MM.1S (cell line): ENCODE measurements around the gene CREB3L2.

Experiments used
- DNase-seq: peaks from one replicate; pipeline ENCODE4 v3.0.0-alpha.2; 2015
- H2AFZ ChIP-seq: fragments of 300-600 bp; sonication (generic); 2 replicates; pipeline ENCODE4 v1.6.0; 2016; ENCODE audit warnings: antibody characterized with exemption, low read length
- H3F3A ChIP-seq: fragments of 300-600 bp; sonication (generic); 2 replicates; pipeline ENCODE4 v1.6.1; 2016; ENCODE audit warnings: mild to moderate bottlenecking, antibody characterized with exemption, low read length, moderate library complexity, mixed read lengths; ENCODE audit not compliant: insufficient read depth
- H3K27ac ChIP-seq: fragments of 300-600 bp; sonication (generic); 2 replicates; pipeline ENCODE4 v1.5.1; 2016; ENCODE audit warnings: mild to moderate bottlenecking, low read length
- H3K27me3 ChIP-seq: fragments of 300-600 bp; sonication (generic); replicated peaks from 2 replicates; pipeline ENCODE4 v1.6.0; 2016; ENCODE audit warnings: low read length; ENCODE audit not compliant: insufficient read depth
- H3K36me3 ChIP-seq: fragments of 300-600 bp; sonication (generic); replicated peaks from 2 replicates; pipeline ENCODE4 v1.6.1; 2016; ENCODE audit warnings: mild to moderate bottlenecking, low read length, mixed read lengths; ENCODE audit not compliant: insufficient read depth
- H3K4me1 ChIP-seq: fragments of 300-600 bp; sonication (generic); 2 replicates; pipeline ENCODE4 v1.6.1; 2016; ENCODE audit warnings: low read length, mixed read lengths
- H3K4me2 ChIP-seq: fragments of 300-600 bp; sonication (generic); 2 replicates; pipeline ENCODE4 v1.6.0; 2016; ENCODE audit warnings: low read depth, low read length
- H3K4me3 ChIP-seq: fragments of 300-600 bp; sonication (generic); 2 replicates; pipeline ENCODE4 v1.5.1; 2016; ENCODE audit warnings: low read length, mixed read lengths
- H3K79me2 ChIP-seq: fragments of 300-600 bp; sonication (generic); 2 replicates; pipeline ENCODE4 v1.6.1; 2016; ENCODE audit warnings: mixed run types, low read length, mixed read lengths
- H3K9ac ChIP-seq: fragments of 300-600 bp; sonication (generic); 2 replicates; pipeline ENCODE4 v1.6.1; 2016; ENCODE audit warnings: low read length, mixed read lengths
- H3K9me2 ChIP-seq: fragments of 300-600 bp; sonication (generic); replicated peaks from 2 replicates; pipeline ENCODE4 v1.6.1; 2016; ENCODE audit warnings: mild to moderate bottlenecking, low read length, mixed read lengths; ENCODE audit not compliant: insufficient read depth
- H3K9me3 ChIP-seq: fragments of 300-600 bp; sonication (generic); replicated peaks from 2 replicates; pipeline ENCODE4 v1.6.1; 2016; ENCODE audit warnings: mild to moderate bottlenecking, low read length, mixed read lengths; ENCODE audit not compliant: insufficient read depth
- H4K20me1 ChIP-seq: fragments of 300-600 bp; sonication (generic); 2 replicates; pipeline ENCODE4 v1.6.1; 2016; ENCODE audit warnings: mild to moderate bottlenecking, low read length, moderate library complexity, mixed read lengths; ENCODE audit not compliant: insufficient read depth
- CTCF ChIP-seq: fragments of 300-600 bp; sonication (generic); IDR thresholded peaks from 2 replicates; pipeline ENCODE4 v1.5.1; 2016; ENCODE audit warnings: antibody characterized with exemption, low read length, mixed read lengths
- EZH2 ChIP-seq: fragments of 300-600 bp; sonication (generic); optimal IDR thresholded peaks from 2 replicates; pipeline ENCODE3; 2017; ENCODE audit warnings: low read depth, mild to moderate bottlenecking, antibody characterized with exemption, low read length, mixed read lengths
- EZH2phosphoT487 ChIP-seq: fragments of 300-600 bp; sonication (generic); IDR thresholded peaks from 2 replicates; pipeline ENCODE4 v1.6.1; 2018; ENCODE audit warnings: antibody characterized with exemption, low read length

Gene CREB3L2

GRCh38 chr7:137867289-137867688 lies 134.6 kb downstream of the CREB3L2 start:
- no peak overlapping the region for H3K4me3 ChIP-seq
- TF ChIP-seq EZH2: no peak
- no peak for TF ChIP-seq CTCF
- TF ChIP-seq EZH2phosphoT487: no peak
- no peaks in the 10 kb centered on the region for H3K9me3 ChIP-seq

GRCh38 chr7:137865764-137866163 lies 136.1 kb downstream of the CREB3L2 start:
- Histone ChIP-seq H3K4me3 (no peak overlapping the region), H3K27me3 (no peaks in the 10 kb centered on the region), H3K9ac (no peak overlapping the region), H3K9me3 (no peaks in the 10 kb centered on the region), H3K79me2 (no peaks in the 10 kb centered on the region), H3K9me2 (no peaks in the 10 kb centered on the region), H4K20me1 (no peaks in the 10 kb centered on the region), H3K36me3 (no peaks in the 10 kb centered on the region), H3F3A (no peaks in the 10 kb centered on the region), H3K4me2 (no peak overlapping the region), H2AFZ (no peak overlapping the region), H3K4me1 (no peaks in the 10 kb centered on the region), H3K27ac (no peak overlapping the region)
- no peak for DNase-seq
- no peak for TF ChIP-seq EZH2phosphoT487

More at GRCh38 chr7:137867289-137867688, 134.6 kb downstream of the CREB3L2 start:
- Histone ChIP-seq H4K20me1 (no peaks in the 10 kb centered on the region), H2AFZ (no peak overlapping the region), H3K36me3 (no peaks in the 10 kb centered on the region), H3K9ac (no peak overlapping the region), H3K9me2 (no peaks in the 10 kb centered on the region), H3F3A (no peaks in the 10 kb centered on the region), H3K4me2 (no peak overlapping the region), H3K27me3 (no peaks in the 10 kb centered on the region), H3K4me1 (no peaks in the 10 kb centered on the region), H3K79me2 (no peaks in the 10 kb centered on the region), H3K27ac (no peak overlapping the region)
- DNase-seq: no peak

- Histone ChIP-seq H3K9me3 (no peaks in the 10 kb centered on the region), H3K27me3 (no peaks in the 10 kb centered on the region), H2AFZ (no peak overlapping the region), H3K4me2 (no peak overlapping the region), H3K9me2 (no peaks in the 10 kb centered on the region), H4K20me1 (no peaks in the 10 kb centered on the region), H3K4me1 (no peaks in the 10 kb centered on the region), H3K79me2 (no peaks in the 10 kb centered on the region), H3K27ac (no peak overlapping the region), H3K9ac (no peak overlapping the region), H3K36me3 (no peaks in the 10 kb centered on the region), H3K4me3 (no peak overlapping the region), H3F3A (no peaks in the 10 kb centered on the region)
- TF ChIP-seq EZH2 (no peak), EZH2phosphoT487 (no peak), CTCF (no peak)
- DNase-seq: no peak
These were observed 138.9 kb downstream of the CREB3L2 start for GRCh38 chr7:137862964-137863363.

- H2AFZ ChIP-seq: no peak overlapping the region
- H3K4me1 ChIP-seq: no peaks in the 10 kb centered on the region
- no peaks in the 10 kb centered on the region for H3K9me2 ChIP-seq
- H3K4me3 ChIP-seq: no peak overlapping the region
- H3K36me3 ChIP-seq: no peaks in the 10 kb centered on the region
- H4K20me1 ChIP-seq: no peaks in the 10 kb centered on the region
- H3K9me3 ChIP-seq: no peaks in the 10 kb centered on the region
- no peak overlapping the region for H3K4me2 ChIP-seq
- no peak for DNase-seq
- TF ChIP-seq CTCF (no peak), EZH2 (no peak), EZH2phosphoT487 (no peak)
- H3F3A ChIP-seq: no peaks in the 10 kb centered on the region
- no peak overlapping the region for H3K27ac ChIP-seq
- H3K79me2 ChIP-seq: no peaks in the 10 kb centered on the region
- no peak overlapping the region for H3K9ac ChIP-seq
- H3K27me3 ChIP-seq: no peaks in the 10 kb centered on the region
These were observed 139.5 kb downstream of the CREB3L2 start for GRCh38 chr7:137862358-137862757.
